ENCODE data around the gene LRRC53.

The LRRC53 gene

DNA sequence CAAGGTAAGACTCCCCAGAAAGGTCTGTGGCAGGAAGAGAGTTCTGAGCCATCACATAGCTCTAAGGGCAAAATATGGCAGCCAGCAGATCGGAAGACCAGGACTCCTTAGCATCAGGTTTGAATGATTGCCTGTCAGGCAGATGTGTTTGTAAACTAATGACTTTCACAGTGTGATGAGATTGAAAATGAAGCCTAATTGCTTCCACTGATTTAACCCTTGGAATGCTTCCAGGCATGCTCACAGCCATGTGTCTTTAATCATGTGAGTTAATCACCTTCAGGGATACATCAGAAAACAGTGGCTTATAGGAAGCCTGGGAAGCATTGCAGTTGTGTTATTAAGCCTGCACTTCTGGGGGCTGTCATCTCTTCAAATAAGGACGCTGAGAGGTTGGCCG lies 82.8 kb downstream of the LRRC53 start:
- DNase-seq = no peak

DNA sequence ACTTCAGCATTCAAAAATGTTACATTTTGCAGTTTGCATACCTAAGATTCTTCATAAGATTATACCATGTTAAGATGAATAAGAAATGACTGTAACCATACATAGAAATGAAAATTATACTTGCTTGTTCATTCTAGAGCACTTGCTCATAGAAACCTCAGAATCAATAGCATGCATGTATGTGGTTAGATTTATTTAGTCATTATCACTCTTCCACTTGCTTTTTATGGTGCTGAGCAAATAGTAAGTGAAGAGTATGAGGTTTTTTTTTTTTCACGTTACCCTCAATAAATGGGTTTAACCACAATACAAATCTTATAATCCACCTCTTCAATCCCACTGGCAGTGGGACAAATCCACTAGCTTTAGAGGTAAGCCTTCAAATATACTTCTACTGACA lies 84.7 kb downstream of the LRRC53 start:
- DNase-seq = peak; percentile 54

DNA sequence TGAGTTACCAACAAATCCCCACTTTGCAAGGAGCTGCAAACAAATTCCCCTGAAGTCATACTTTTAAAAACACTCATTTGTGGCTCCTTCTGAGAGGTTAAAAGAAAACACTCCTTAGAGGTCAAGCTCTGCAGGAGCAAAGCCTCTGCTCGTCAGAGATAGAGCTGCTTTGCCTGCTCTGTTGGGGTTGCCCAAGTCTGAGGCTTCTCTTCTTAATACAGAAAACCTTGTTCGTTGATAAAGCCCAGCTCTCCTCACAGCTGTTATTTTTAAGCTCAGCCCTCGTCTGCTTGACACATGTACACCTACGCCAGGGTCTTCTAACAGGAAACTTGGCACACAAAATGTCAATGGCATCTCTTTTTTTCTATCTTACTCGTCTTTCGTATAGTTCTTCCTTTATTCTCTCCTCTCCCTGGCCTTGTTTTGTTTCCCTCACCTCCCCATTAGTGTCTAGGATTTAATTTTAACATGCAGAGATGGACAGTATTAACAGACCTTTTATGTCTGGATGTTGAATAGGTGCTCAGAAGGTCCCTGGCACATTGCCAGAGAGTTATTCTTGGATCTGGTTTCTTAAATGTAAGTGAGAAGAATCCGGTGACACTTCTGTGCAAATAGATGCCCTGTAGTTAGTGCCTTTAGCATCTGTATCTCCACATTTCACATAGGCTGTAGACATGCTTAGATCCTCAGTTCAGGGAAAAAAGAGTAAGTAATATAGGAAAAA lies 86.0 kb downstream of the LRRC53 start:
- DNase-seq = no peak

DNA sequence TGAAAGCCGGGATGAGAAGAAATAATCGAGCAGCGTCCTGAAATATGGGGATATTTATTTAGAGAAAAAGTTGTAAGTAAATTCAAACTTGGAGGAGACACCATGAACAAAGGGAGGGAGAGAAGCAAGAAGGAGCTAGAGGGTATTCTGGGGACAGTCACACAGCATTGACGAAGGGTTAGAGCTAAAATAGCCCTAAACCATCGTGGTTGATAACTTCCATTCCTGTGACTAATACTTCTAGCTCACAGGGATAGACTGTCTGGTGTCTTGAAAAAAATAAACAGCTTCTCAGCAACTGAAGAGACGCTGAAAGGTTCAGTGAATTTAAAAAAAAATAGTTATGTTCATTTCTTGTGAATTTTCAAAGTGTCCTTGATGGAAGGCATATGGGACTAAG lies 86.7 kb downstream of the LRRC53 start:
- DNase-seq = no peak

DNA sequence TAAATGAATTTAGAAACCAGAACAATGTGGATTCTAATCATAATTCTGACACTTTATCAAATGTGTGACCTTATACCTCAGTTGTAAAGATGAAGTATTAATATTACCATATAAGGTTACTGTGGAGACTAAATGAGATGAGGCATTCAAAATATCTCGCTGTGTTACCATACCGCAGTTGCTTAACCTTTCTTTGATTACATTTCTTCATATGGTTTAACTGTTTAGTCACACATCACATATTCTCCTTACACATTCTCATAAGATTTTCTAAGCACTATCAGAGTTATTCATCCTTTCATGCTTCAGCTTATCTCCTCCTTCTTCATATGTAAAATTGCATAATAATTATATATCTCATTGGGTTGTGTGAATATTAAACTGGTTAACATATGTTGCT lies 88.9 kb downstream of the LRRC53 start:
- DNase-seq = no peak

DNA sequence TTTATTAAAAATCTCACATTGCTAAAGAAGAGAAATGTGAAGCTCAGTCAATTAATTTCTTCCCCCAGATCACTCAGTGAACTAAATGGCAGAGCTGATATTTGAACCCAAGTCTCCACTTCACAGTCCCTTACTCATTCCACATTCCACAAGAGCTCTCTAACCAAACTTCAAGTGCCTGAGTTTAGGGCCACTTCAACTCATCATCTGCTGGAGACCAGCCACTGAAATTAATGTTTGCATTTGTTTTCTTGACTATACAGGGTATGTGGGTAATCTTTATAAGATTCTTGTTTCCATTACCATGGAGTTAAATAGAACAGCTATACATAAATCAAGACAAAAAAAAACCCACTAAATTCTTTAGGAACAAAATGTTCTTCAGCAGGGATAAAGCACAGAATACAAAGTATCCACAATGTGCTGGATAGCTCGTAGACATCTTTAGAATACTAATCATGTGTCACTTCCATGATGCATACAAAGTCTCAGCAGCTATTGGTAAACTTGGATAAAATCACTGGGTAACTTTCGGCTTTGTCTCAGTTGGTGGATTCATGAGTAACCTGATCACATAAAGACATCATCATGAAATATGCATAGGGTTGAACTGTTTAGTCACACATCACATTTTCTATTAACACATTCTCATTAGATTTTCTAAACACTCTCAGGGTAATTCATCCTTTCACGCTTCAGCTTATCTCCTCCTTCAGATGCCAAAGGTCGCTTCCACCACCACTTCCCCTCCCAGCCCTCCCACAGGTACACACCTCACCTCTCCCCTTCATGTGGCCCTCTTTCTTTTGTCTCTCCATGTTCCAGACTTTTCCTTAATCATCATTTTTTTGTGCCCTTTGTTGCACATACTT lies 89.8 kb downstream of the LRRC53 start:
- DNase-seq = peak; percentile 81

DNA sequence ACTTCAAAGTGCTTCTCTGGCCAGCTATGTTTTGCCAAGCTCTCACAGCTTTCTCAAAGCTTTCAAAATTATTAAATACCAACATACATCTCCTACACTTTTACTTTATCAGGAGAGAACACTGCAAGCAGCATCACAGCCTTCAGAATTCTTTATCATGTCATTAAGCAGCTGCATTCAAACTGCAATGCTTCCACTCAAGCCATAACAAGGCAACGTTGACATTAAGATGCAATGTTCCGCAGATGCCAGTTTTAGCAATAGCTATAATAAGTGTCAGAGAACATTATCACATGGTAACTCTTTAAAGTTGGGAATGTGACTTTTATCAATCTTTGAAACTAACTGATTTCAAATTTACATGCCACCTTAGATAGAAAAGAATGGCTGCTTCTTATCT lies 91.9 kb downstream of the LRRC53 start:
- DNase-seq = no peak
